Jurkat, Clone E6-1 (cell line): ENCODE measurements around the gene FAM124A.
"Not testable (repeated sequence)": the region's sequence is repeated elsewhere in the genome, so short reads cannot be mapped to it uniquely, and the experiment has no call there.

Experiments used
- DNase-seq: peaks from one replicate; pipeline ENCODE4 v3.0.0-alpha.2; 2011; ENCODE audit warnings: low read depth, low spot score
- H3K4me3 ChIP-seq: 2 replicates; pipeline ENCODE4 v1.5.1; 2011; ENCODE audit warnings: mild to moderate bottlenecking, low read length, control low read depth, moderate library complexity

The FAM124A gene

DNA sequence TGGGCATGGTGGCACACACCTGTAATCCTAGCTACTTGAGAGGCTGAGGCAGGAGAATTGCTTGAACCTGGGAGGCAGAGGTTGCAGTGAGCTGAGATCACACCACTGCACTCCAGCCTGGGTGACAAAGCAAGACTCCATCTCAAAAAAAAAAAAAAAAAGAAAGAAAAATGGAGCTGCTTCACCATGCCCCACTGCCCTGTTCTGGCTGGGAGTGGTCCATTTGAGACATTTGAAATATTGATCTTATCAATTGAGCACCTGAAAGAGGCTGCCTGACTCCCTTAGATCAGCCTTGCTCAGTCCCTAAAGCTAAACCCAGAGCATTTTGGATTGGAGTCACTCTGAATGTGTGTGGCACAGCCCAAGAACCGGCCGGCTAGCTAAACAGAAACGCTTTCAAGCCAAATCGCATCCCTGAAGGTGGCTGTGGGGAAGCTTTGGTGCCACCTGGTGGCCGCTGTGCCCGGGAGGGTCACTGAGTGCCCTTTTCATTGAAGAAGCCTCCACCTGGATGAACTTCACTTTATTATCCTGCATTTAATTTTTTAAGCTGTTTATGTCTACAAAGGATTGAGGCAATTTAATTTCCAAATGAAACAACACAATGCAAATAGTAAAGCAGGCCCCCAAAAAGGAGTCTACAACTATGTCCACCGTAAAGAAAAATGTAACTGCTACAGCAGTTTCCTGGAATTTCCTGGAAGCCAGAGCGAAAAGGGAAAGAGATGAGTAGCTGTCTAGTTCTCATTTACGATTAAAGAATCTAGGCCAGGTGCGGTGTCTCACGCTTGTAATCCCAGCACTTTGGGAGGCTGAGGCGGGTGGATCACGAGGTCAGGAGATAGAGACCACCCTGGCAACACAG, 64.2 kb downstream of the FAM124A start:
- peak; percentile 42 for DNase-seq
- no peak overlapping the region for H3K4me3 ChIP-seq

DNA sequence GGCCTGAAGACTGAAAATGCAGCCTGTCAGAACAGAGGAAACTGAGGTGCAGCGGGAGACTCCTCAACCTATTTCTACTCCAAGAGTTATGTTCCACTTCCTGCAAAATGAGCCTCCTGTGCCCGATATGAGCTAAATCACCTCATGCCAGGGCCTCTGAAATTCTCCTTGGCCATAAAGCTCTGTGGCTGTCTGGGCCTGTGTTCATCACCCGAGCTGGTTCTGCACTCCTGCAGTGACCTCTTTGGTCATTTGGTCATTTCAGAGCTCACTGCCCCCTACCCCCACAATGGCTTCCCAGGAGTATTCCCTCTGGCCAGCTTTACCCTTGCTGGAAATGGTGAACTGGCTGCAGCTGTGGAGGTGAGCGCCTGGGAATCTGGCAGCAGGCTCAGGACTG, 65.6 kb downstream of the FAM124A start:
- H3K4me3 ChIP-seq, result no peak overlapping the region
- no peak for DNase-seq

DNA sequence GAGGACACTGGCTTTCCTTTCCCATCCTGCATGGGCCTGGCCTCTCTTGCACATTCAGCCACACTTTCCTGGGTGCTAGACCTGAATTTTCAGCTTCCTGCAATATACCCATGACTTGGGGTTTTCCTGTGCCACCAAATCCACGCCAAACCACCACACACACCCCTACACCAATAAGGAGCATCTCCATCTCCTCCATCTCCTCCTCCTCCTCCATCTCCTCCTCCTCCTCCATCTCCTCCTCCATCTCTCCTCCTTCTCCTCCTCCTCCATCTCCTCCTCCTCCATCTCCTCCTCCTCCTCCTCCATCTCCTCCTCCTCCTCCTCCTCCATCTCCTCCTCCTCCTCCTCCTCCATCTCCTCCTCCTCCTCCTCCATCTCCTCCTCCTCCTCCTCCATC, 66.1 kb downstream of the FAM124A start:
- DNase-seq, H3K4me3 ChIP-seq: not testable (repeated sequence)

DNA sequence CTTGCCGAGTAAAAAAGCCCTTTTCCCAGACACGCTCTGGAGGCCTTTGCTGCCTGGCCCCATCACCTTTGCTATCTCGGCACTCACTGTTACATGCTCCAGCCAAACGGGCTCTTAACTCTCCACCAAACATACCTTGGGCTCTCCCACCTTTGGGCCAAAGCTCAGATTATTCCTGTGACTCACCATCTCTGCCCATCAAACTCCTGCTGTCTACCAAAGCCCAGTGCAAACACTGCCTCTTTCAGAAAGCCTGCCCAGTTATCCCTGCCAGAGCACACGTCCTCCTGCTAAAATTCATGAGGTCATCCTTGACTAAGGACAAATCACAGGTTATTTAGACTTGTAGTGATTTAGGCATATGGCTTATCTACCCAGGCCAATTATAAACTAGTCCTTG, 69.1 kb downstream of the FAM124A start:
- no peak overlapping the region for H3K4me3 ChIP-seq
- no peak for DNase-seq

DNA sequence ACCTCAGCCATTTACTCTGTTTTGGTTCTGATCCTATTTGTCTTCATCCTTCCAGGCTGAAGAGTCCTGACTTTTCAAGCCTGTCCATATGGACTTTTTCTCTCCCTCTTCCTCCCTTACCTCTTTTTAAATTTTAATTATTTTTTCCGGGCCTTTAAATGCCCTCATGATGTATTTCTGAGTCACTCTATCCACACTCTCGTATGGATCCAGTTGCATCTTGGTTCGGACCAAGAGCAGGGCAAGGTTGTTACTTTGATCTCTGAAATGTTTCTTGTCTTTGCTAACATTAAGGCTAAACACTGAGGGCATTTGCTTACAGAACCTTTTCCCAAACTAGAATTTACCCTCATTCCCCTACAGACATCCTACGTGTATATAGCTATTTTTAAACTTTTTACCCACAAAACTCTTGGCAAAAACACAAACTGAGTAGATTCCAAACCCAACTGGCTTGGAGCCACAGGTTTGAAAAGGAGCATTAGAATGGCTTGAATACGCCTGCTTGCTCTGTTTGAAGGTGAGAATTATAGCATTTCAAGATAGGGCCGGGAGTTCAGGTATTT, 69.9 kb downstream of the FAM124A start:
- DNase-seq, result no peak

DNA sequence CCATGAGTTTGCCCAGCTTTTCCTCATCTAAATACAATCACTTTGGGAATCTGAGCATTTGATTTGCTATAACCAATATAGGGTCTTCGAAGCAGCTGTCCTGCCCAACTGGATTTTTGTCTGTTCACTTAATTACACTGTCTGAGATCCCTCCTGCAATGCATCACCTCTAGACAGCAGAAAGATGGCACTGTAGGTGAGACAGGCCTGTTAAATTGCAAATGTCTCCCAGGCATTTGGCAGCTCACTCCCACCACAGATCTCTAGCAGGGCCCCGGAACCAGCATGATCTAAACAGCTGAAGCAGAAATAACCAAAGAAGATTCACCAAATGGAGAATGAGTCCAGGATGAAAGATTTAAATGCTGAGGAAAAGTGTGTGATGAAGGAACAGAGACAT, 75.4 kb downstream of the FAM124A start:
- DNase-seq, result peak; percentile 16
- no peak overlapping the region for H3K4me3 ChIP-seq

More for the DNA sequence above, 69.9 kb downstream of the FAM124A start:
- H3K4me3 ChIP-seq, result no peak overlapping the region

DNA sequence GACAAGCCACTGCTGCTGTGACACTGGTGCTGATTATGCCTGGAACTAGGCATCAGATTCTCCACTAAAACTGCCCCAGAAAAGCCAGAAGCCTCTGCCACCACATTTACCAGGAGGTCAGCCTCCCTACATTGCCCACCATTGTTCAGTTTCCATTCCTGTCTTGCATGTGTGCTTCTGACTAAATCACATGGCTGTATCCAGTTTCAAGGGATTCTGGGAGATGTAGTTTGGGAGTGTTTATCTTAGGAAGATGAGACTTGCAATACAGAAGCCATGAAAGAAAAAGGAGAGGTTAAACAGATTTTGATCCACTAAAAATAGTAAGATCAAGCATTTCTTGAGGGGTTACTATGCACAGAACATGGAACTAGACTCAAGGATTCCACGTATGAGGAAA, 76.6 kb downstream of the FAM124A start:
- DNase-seq, result no peak

DNA sequence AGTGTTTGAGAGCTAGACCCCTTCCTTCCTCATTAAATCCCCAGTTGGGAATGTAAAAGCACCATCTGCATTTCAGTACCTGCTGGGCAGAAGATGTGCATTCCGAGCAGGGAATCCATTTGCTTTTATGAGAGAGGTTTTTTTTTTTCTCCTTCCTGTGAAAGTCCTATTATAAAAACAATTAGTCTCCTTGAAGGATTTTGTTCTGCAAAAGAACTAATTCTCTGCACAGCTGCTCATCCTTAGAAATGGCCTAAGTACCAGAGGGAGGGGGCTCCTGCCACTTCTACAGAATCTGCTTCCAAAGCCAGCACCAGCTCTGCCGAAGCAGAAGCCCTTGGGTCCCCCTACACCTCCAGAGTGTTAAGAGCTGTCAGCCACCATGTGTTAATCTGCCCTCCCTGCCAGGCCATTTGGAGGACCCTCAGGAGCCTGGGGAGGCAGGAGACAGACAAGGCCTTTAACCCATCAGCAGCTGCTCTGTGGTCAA, 80.9 kb downstream of the FAM124A start:
- H3K4me3 ChIP-seq, result no peak overlapping the region
- DNase-seq, result no peak

More for the DNA sequence above, 76.6 kb downstream of the FAM124A start:
- H3K4me3 ChIP-seq, result no peak overlapping the region

DNA sequence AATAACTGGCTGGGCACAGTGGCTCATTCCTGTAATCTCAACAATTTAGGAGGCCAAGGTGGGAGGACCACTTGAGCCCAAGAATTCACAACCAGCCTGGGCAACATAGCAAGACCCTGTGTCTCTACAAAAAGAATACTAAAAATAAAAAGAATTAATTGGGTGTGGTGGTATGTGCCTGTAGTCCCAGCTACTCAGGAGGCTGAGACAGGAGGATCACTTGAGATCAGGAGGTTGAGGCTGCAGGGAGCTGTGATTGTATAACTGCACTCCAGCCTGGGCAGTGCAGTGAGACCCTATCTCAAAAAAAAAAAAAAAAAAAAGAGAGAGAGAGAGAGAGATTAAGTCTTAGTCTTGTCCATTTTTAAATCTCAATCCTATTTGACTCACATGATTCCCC, 81.7 kb downstream of the FAM124A start:
- H3K4me3 ChIP-seq, result no peak overlapping the region
- DNase-seq, result no peak

DNA sequence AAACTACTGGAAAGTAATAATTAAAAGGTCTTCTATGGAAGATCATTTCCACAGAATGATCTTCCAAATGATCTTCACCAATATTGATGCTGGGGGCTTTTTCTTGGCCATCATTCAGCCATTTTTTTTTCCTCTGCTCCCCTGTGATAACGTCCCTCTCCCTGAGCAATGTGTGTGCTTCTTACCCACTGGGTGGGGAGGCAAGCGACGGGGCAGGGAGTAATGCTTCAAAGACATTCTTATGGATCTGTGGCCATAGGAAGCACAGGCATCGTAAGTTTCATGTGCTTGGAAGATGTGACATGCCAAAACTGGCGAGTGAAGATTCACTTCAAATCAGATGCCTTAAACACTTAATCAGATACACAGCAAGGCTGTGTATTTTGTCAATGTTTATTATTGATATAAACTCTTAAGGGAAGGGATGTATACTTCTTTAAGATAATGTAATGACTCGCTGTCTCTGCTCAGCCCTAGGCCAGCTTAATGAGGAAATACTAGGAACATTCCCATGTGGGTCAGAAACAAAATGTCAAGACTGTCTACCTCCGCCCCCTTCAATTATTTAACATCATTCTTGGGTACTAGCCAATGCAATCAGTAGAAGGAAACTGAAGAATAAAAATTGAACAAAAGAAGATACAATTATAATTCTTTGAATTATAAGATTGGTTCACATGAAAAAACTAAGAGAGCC, 83.2 kb downstream of the FAM124A start:
- DNase-seq, result no peak
- no peak overlapping the region for H3K4me3 ChIP-seq

DNA sequence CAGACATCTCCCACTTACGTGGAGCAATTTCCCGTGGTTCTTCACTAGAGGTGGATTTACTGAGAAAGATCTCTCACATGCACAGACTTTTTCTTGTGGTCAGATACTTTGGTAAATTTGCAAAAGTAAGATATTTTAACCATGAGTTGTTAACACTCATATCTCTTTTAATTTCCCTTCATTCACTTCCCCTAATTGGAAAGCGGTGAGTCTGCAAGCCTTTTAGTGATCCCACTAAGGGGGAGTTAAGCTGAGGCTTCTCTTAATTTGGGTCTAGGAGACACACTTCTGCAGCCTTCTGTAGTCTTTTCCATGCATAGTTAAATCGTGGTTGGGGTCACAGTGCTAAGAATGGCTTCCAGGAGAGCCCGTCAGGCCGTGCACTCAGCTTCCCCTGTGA, 86.6 kb downstream of the FAM124A start:
- no peak overlapping the region for H3K4me3 ChIP-seq
- DNase-seq, result no peak

DNA sequence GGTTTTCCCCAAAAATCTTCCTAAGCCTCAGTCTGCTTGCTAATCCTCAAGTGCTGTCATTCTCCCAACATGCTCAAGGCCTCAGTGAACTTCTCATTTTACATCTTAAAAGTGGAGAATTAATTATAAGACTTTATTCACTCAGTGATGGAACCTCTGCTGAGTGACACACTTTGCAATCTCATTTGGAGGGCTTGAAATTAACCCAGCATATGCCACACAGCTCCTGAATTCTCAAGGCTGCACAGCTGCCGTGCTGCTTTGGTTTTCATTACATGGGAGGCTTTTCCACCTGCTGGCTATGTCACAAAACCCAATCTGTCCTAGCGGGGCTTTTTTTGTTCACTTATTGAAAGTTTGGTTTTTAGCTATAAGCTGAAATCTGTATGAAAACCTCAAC, 89.0 kb downstream of the FAM124A start:
- no peak overlapping the region for H3K4me3 ChIP-seq
- DNase-seq, result no peak

DNA sequence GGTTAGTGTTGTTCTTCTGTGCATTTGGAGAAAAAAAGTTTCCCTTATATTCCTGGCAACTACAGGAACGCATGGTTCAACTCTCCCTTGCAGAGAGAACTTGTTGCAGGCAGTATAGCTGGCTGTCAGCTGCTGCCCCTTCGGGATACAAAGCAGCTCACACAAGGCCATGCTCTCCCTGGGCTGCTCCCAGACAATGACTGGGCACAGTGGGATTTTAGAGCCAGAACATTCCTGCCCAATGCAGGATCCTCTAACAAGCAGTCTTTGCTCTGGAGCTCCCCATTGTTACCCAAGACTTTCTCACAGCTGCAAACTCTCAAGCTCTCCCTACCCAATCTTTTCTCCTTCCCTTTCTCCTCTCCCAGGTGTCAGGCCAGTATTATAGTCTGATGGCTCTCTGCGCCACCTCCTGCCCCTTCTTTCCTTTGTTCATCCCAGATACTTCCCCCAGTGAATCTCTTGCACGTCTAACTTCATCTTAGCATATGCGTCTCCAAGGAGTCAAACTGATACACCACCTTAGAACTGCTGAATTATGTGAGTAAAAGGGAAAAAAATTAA, 89.8 kb downstream of the FAM124A start:
- no peak overlapping the region for H3K4me3 ChIP-seq
- no peak for DNase-seq

DNA sequence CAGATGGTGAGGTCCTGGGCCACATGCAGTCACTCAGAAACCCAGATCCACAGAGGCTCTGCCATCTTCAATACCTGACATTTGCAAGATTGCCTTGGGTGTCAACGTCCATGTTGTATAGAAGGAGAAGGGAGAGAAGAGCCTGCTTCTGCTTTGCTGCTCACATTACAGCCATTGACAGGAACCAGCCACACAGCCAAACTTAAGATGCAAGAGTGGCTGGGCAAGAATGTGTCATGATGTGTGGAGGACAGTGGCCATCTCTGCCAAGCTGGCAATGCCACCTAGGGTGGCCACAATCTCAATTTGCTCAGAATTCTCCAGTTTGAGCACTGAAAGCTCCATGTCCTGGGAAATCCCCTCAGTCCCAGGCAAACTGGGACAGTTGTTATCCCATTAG, 91.4 kb downstream of the FAM124A start:
- DNase-seq, result no peak
- H3K4me3 ChIP-seq, result no peak overlapping the region

DNA sequence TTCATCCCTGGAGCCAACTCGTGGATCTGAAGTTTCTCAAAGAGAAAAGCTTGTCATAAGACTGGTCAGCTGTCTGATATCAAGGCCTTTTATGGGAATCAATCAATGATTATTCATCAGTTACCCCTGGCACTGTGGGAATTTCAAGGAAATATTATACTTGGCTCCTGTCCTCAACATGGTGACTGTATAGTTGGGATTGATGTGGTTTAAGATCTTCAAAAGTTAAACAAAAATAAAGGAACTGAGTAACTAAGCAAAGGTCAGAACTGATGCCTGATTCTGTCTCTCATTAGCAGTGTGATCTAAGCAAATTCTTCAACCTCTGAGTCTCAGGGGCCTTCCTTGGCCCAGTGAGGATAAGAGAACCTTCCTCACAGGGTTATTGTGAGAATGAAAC, 95.1 kb downstream of the FAM124A start:
- no peak overlapping the region for H3K4me3 ChIP-seq
- no peak for DNase-seq

DNA sequence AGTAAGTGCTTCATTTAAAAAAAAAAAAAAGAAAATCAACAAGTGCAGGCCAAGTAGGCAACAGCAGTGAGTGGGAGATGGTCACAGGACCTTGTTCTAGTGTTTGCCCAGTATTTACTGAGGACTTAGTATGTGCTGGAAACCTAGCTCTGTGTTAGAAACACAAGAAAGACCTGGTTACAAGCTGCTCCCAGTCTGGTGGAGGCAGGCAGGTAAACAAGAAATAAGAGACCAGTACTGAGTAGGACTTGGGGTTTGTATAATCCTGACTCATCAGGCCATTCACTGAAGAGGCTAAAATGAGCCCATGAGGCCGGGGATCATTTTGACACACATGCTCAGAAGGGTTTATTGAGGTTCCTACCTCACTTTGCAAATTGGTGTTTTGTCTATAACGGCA, 95.8 kb downstream of the FAM124A start:
- H3K4me3 ChIP-seq, result no peak overlapping the region
- DNase-seq, result no peak

DNA sequence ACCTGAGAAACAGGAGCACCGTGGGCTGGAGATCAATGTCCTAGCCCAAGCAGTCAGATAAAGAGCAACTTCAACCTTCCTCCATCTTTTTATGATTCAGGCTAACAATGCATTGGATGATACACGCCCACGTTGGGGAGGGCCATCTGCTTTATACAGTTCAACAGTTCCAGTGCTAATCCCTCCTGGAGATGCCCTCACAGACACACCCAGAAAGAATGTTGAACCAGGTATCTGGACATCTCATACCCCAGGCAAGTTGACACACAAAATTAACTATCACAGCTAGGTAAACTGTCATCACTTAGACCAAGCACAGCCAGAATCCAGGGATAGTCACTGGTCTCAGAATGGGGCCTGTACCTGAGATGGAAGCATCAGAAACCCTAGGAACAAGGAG, 96.7 kb downstream of the FAM124A start:
- no peak overlapping the region for H3K4me3 ChIP-seq
- DNase-seq, result no peak

DNA sequence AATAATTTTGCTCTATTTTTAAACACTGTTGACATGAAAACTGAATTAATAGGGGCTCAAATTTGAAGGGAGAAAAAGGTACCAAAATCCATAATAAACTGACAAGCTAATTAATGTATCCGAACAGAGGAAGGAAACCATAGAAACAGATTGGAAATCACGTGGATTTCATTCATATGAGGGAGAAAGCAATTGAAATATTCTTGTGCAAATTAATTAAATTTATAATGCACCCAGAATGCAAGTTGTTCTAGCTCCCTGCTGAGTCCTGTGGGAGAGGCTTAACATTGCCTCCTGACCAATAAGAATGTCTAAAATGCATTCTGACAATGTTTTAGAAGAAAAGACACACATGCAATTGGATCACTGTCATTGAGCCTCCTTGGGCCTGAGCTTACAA, 99.6 kb downstream of the FAM124A start:
- no peak for DNase-seq
- H3K4me3 ChIP-seq, result no peak overlapping the region

DNA sequence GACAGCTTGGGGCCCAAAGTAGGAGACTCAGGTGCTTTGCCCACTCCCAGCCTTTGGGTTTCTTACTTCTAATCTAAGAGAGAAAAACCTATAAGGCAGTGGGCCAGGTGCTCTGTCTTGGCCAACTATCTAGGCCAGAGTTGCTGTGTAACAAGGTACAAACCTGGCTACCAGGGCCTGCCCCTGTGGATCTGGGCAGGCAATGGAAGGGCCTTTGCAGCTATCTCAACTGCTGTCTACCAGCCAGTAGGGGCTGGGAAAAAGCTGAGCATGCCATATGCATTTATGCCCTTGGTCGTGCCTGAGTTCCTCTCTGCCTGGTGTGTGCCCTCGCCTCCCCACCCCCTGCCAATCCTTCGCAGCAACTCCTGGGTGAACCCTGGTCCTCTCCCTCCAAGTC, 100.6 kb downstream of the FAM124A start:
- DNase-seq, result no peak
- H3K4me3 ChIP-seq, result no peak overlapping the region
